SU-DHL-6 (cell line): Measurements from ENCODE around the gene TK1.

ENCODE experiments used
- H2AFZ ChIP-seq: fragments of 200-600 bp; sonication (generic); 2 replicates; pipeline ENCODE4 v1.6.1; 2014; ENCODE audit warnings: low read depth, mild to moderate bottlenecking, moderate library complexity, mixed read lengths, antibody characterized with exemption, low read length; ENCODE audit not compliant: severe bottlenecking
- H3F3A ChIP-seq: fragments of 200-600 bp; shearing (Covaris generic); 2 replicates; pipeline ENCODE4 v1.6.0; 2016; ENCODE audit warnings: antibody characterized with exemption, mild to moderate bottlenecking; ENCODE audit not compliant: insufficient read depth
- H3K27ac ChIP-seq: fragments of 200-600 bp; sonication (generic); 2 replicates; pipeline ENCODE4 v1.5.1; 2016; ENCODE audit warnings: low read depth, mild to moderate bottlenecking, low read length, moderate library complexity, mixed read lengths
- H3K27me3 ChIP-seq: fragments of 200-600 bp; sonication (generic), shearing (Covaris generic); 2 replicates; pipeline ENCODE4 v1.6.0; 2014; ENCODE audit warnings: mild to moderate bottlenecking, low read length
- H3K36me3 ChIP-seq: fragments of 200-600 bp; sonication (generic); 2 replicates; pipeline ENCODE4 v1.6.1; 2014; ENCODE audit warnings: mild to moderate bottlenecking, low read length, mixed read lengths
- H3K4me2 ChIP-seq: fragments of 300-600, 200-600 bp; shearing (Covaris generic), sonication (generic); 2 replicates; pipeline ENCODE4 v1.6.0; 2014; ENCODE audit warnings: low read length, low read depth, mild to moderate bottlenecking; ENCODE audit not compliant: poor library complexity, severe bottlenecking
- H3K4me3 ChIP-seq: fragments of 200-600 bp; sonication (generic); 2 replicates; pipeline ENCODE4 v1.5.1; 2014; ENCODE audit warnings: antibody characterized with exemption, low read length, mild to moderate bottlenecking, mixed read lengths; ENCODE audit not compliant: insufficient read depth, poor library complexity, severe bottlenecking
- H3K79me2 ChIP-seq: fragments of 200-600 bp; sonication (generic); 2 replicates; pipeline ENCODE4 v1.6.1; 2014; ENCODE audit warnings: mild to moderate bottlenecking, low read length, moderate library complexity; ENCODE audit not compliant: insufficient read depth
- H3K9ac ChIP-seq: fragments of 200-600 bp; sonication (generic); 2 replicates; pipeline ENCODE4 v1.7.0; 2014; ENCODE audit warnings: mild to moderate bottlenecking, low read length
- H3K9me2 ChIP-seq: fragments of 200-600 bp; sonication (generic); replicated peaks from 2 replicates; pipeline ENCODE4 v1.6.1; 2014; ENCODE audit warnings: low read length; ENCODE audit not compliant: insufficient read depth
- H3K9me3 ChIP-seq: fragments of 200-600 bp; sonication (generic); 2 replicates; pipeline ENCODE4 v1.6.1; 2014; ENCODE audit warnings: low read length, mixed read lengths; ENCODE audit not compliant: insufficient read depth
- H4K20me1 ChIP-seq: fragments of 200-600 bp; sonication (generic); 2 replicates; pipeline ENCODE4 v1.6.1; 2014; ENCODE audit warnings: low read depth, mild to moderate bottlenecking, antibody characterized with exemption, low read length, moderate library complexity, mixed read lengths
- CTCF ChIP-seq: fragments of 200-600 bp; sonication (generic); IDR thresholded peaks from one replicate; pipeline ENCODE4 v1.5.1; 2017; ENCODE audit warnings: antibody characterized with exemption, mild to moderate bottlenecking, low read length, moderate library complexity; ENCODE audit not compliant: insufficient read depth, poor library complexity, severe bottlenecking
- EZH2phosphoT487 ChIP-seq: fragments of 200-600 bp; sonication (generic), shearing (Covaris generic); conservative IDR thresholded peaks from 2 replicates; pipeline ENCODE4 v1.6.1; 2018; ENCODE audit warnings: mild to moderate bottlenecking, antibody characterized with exemption, low read length, moderate library complexity, mixed read lengths

The TK1 gene

GRCh38 chr17:78132084-78132676, 54.7 kb downstream of the TK1 start:
- Histone ChIP-seq H3K4me3 (peak overlapping the region; percentile 78), H3K9ac (peak overlapping the region; percentile 87), H3K36me3 (no peaks in the 10 kb centered on the region; the same call in 1 of the 2 replicates), H3K27me3 (no peaks in the 10 kb centered on the region), H3K9me2 (no peaks in the 10 kb centered on the region), H3K4me2 (peak overlapping the region; percentile 85), H3F3A (peaks cover 45% of the 10 kb centered on the region), H2AFZ (no peak overlapping the region), H3K9me3 (no peaks in the 10 kb centered on the region), H3K79me2 (peaks cover 27% of the 10 kb centered on the region), H3K27ac (peak overlapping the region; percentile 95), H4K20me1 (no peaks in the 10 kb centered on the region)
- TF ChIP-seq CTCF, result no peak
- TF ChIP-seq EZH2phosphoT487, result no peak

GRCh38 chr17:78131172-78132083, 55.4 kb downstream of the TK1 start:
- Histone ChIP-seq H3K27ac (peak overlapping the region; percentile 95), H3K27me3 (no peaks in the 10 kb centered on the region), H3K79me2 (peaks cover 33% of the 10 kb centered on the region), H3K9ac (peak overlapping the region; percentile 87), H3K9me3 (no peaks in the 10 kb centered on the region), H2AFZ (no peak overlapping the region), H3K36me3 (no peaks in the 10 kb centered on the region; the same call in 1 of the 2 replicates), H3F3A (peaks cover 47% of the 10 kb centered on the region), H3K9me2 (no peaks in the 10 kb centered on the region), H4K20me1 (no peaks in the 10 kb centered on the region), H3K4me3 (peak overlapping the region; percentile 78), H3K4me2 (peak overlapping the region; percentile 85)
- TF ChIP-seq EZH2phosphoT487 (no peak), CTCF (no peak)

GRCh38 chr17:78130437-78131101, 56.3 kb downstream of the TK1 start, which contains the start of gene TMC8:
TMC8 (plus strand) TSS chr17:78130771; CDS start chr17:78131589, 818 bp downstream.
- H3K9ac ChIP-seq, result peak within 1 kb of the TSS; percentile 87

More at GRCh38 chr17:78130437-78131101, 56.3 kb downstream of the TK1 start, which contains the start of gene TMC8:
- H3K27ac ChIP-seq, result peak within 1 kb of the TSS; percentile 95
- no peaks in the 10 kb centered on the region for H3K9me3 ChIP-seq
- peaks cover 47% of the 10 kb centered on the region for H3F3A ChIP-seq
- no peaks in the 10 kb centered on the region for H3K27me3 ChIP-seq
- H3K4me3 ChIP-seq, result peak within 1 kb of the TSS; percentile 78
- TF ChIP-seq EZH2phosphoT487, result no peak
- no peak for TF ChIP-seq CTCF
- H4K20me1 ChIP-seq, result no peaks in the 10 kb centered on the region
- H3K79me2 ChIP-seq, result peaks cover 42% of the 10 kb centered on the region
- no peak within 1 kb of the TSS for H2AFZ ChIP-seq
- peak within 1 kb of the TSS; percentile 85 for H3K4me2 ChIP-seq
- H3K9me2 ChIP-seq, result no peaks in the 10 kb centered on the region
- no peaks in the 10 kb centered on the region; the same call in 1 of the 2 replicates for H3K36me3 ChIP-seq
